GM18867 (cell line): ENCODE data around the gene INO80.
A peak's percentile ranks its signal among the peaks of the same experiment; 100 is the strongest.
"Not testable (repeated sequence)": the region's sequence is repeated elsewhere in the genome, so short reads cannot be mapped to it uniquely, and the experiment has no call there.

Experiments
- ATAC-seq: cut with Tn5 transposase; IDR thresholded peaks from one replicate; pipeline ENCODE4 v1.9.1; 2021; ENCODE audit warnings: mild to moderate bottlenecking, moderate library complexity; ENCODE audit not compliant: unreplicated experiment

INO80 gene, protein sequence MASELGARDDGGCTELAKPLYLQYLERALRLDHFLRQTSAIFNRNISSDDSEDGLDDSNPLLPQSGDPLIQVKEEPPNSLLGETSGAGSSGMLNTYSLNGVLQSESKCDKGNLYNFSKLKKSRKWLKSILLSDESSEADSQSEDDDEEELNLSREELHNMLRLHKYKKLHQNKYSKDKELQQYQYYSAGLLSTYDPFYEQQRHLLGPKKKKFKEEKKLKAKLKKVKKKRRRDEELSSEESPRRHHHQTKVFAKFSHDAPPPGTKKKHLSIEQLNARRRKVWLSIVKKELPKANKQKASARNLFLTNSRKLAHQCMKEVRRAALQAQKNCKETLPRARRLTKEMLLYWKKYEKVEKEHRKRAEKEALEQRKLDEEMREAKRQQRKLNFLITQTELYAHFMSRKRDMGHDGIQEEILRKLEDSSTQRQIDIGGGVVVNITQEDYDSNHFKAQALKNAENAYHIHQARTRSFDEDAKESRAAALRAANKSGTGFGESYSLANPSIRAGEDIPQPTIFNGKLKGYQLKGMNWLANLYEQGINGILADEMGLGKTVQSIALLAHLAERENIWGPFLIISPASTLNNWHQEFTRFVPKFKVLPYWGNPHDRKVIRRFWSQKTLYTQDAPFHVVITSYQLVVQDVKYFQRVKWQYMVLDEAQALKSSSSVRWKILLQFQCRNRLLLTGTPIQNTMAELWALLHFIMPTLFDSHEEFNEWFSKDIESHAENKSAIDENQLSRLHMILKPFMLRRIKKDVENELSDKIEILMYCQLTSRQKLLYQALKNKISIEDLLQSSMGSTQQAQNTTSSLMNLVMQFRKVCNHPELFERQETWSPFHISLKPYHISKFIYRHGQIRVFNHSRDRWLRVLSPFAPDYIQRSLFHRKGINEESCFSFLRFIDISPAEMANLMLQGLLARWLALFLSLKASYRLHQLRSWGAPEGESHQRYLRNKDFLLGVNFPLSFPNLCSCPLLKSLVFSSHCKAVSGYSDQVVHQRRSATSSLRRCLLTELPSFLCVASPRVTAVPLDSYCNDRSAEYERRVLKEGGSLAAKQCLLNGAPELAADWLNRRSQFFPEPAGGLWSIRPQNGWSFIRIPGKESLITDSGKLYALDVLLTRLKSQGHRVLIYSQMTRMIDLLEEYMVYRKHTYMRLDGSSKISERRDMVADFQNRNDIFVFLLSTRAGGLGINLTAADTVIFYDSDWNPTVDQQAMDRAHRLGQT (N-terminal part only)

DNA sequence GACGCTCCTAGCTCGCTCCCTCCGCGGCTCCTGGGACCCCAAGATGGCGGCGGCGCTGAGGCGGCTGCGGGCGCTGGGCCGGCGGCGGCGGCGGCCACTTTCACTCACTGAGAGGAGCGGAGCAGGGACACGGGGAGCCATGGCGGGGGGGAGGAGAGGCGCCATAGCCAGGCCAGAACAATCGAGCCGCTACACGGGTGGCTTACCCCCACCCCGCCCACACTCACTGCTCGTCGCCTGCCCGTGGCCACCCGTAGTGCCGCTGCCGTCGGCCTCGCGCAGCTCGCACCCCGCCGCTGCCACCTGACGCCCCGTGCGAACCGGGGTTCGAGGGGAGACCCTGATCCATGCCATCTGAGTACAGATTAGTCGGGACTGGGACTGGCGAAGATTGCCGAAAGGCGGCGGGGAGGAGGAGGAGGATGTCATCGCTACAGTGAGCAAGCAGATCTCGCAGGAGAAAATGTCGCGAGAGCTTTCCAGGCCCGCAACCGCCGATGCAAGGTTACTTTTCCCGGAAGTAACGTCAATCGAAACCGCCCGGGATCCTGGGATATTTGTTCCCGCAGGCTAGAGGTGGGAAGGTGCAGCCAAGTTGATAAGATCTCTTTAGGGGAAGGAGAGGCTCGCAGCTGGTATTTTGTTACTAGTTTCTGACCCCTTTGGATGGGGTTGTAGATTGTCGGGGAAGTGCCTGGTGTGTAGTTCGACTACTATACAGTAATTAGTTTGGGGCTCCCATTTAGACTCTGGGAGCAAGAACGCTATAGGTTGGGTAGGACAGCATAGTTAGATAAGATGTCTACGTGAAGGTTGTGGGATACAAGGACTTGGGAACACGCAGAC is at the start of gene INO80:
Gene INO80, minus strand, starts transcription at position 165 of the 846 bp plus-strand sequence. CDS start 19,970 bp downstream, outside the sequence.
- ATAC-seq = peak; percentile 71

DNA sequence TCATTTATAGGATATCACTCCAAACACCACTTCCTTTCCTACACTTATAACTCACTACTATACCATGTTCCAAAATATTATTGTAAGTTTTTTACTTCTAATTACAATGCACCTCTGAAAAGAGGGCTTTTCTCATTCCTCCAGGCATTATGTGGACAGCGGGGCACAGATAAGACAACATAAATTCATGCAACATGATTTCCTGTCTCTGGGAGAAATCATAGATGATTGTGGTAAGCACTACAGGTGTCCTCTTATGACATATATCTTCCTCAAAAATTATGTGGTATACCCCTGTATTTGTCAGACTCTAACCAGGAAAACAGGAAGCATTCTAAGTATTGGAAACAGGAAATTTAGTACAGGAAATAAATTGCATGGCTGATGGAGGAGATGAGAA is 45.7 kb upstream of the INO80 start:
- no peak for ATAC-seq

DNA sequence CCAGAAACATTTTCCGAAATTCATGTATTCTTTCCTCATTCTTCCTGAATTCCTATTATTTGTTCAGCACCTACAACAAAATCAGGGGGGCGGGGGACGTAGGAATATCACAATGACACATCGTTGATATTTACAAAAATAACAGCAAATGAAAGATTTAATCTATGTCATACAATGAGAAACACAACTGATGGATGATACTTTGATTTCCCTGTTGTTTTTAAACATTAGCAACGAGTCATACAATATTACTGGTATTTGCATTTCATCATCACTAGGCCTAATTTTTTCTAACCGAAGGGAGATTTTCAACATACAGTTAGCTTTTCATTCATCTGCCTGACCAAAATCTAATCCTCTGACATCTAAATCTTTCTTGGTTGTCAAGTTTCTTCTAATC is 45.3 kb upstream of the INO80 start:
- no peak for ATAC-seq

DNA sequence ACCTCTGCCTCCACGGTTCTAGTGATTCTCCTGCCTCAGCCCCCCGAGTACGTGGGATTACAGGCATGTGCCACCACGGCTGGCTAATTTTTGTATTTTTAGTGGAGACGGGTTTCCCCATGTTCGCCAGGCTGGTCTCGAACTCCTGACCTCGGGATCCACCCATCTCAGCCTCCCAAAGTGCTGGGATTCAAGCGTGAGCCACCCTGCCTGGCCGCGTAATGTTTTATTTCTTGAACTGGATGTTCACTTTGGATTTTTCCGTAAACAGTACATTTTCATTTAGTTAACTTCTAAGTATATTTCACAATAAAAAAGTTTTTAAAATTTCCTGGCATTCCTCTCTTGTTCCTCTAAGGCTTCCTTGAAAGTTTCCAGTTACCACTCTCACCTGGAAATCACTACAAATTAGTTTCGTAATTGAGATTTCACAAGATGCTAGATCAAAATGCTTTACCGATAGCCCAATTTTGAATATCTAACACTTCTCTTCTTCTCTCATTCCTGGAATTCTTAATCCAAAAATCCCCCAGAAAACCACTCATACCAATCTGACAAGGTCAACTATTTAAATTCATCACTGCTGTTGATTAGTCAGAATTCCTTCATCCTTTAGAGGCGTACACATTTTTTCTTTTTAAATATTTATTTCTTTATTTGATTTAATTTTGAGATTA is 44.7 kb upstream of the INO80 start:
- ATAC-seq = no peak

DNA sequence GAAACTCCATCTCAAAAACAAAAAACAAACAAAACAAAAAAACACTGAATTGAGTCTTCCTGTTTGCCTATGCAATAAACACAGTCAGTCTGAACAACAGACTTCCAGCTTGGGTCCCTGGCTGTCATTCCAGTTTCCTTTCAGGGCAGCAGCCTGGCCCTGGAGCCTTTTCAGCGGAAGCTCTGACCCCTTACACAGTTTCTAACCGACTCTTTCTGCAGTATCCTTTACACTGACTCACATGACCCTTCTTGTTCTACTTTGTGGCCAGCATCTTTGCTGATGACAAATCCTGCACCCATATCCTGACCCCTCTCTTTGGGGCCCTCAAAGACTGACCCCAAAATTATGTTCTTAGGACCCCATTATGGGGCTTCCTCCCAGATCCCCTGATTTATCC is 38.3 kb upstream of the INO80 start:
- ATAC-seq = no peak

DNA sequence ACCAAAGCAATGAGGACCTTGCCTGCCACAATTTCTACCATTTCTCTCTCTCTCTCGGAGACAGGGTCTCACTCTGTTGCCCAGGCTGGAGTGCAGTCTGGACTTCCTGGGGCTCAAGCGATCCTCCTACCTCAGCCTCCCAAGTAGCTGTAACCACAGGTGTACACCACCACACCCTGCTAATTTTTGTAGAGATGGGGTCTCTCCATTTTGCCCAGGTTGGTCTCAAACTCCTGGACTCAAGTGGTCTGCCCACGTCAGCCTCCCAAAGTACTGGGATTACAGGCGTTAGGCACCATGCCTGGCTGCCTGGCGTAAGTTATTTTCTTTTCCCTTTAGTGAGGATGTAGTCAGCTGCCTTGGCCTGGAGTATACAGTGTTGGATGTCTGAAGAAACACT is 37.7 kb upstream of the INO80 start:
- ATAC-seq = no peak

DNA sequence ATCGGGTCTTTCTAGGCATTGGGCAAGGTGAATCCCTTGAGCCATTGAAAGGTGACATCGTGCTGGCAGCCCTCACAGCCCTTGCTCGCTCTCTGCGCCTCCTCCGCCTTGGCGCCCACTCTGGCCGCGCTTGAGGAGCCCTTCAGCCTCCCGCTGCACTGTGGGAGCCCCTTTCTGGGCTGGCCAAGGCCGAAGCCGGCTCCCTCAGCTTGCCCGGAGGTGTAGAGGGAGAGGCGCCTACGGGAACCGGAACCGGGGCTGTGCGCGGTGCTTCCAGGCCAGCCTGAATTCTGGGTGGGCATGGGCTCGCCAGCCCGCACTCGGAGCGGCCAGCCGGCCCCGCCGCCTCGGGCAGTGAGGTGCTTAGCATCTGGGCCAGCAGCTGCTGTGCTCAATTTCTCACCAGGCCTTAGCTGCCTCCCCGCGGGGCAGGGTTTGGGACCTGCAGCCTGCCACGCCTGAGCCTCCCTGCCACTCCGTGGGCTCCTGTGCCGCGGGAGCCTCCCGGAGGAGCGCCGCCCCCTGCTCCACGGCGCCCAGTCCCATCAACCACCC is 35.4 kb upstream of the INO80 start:
- ATAC-seq = no peak

DNA sequence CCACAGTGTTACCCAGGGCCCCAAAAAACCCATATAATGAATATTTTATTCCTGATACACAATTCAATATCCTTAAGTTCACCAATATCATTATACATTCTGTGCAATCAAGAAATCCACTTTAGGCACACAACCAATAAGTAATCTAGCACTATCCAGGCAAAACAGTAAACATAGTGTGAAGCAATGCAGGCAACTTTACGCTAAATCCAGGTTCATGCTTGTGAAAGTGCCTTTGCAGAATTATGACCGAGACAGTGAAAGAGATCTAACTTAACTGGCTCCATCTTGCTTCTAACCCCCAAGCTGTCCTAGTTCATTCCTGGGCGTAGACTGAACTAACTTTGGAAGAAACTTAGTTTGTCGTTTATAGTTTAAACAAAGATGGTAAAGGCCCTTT is 34.2 kb upstream of the INO80 start:
- no peak for ATAC-seq

DNA sequence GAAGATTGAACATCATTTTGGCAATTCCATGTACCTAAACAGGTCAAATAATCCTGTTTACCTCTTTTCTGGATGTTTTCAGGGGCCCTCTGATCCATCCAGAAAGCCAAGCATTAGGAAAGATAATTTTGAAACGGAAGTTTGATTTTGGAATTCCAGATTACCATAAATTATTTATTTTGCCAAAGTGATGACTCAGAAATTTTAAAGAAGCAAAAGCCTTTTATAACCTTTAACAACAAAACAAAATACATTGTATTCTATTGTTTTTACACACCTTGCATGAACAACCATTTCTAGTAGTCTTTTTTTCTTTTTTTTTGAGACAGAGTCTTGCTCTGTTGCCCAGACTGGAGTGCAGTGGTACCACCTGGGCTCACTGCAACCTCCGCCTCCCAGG is 32.0 kb upstream of the INO80 start:
- no peak for ATAC-seq

DNA sequence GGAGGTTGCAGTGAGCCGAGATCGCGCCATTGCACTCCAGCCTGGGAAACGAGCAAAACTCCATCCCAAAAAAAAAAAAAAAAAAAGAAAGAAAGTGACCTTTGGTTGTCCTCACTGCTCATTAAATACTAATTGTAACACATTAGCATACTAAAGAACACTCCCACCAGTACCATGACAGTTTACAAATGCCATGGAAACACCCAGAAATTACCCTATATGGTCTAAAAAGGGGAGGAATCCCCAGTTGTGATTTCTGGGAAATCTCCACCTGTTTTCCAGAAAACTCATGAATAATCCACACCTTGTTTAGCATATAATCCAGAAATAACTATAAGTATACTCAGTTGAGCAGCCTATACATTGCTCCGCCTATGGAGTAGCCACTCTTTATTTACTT is 23.5 kb upstream of the INO80 start:
- no peak for ATAC-seq

DNA sequence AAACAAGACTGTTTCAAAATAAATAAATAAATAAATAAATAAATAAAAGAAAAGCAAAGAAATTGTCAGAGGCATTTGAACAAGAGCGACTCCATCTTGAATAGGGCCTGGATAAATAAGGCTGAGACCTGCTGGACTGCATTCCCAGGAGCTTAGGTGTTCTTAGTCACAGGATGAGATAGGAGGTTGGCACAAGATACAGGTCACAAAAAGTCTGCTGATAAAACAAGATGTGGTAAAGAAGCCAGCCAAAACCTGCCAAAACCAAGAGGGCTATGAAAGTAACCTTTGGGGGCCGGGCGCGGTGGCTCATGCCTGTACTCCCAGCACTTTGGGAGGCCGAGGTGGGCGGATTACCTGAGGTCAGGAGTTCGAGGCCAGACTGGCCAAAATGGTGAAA is 23.0 kb upstream of the INO80 start:
- ATAC-seq = not testable (repeated sequence)

DNA sequence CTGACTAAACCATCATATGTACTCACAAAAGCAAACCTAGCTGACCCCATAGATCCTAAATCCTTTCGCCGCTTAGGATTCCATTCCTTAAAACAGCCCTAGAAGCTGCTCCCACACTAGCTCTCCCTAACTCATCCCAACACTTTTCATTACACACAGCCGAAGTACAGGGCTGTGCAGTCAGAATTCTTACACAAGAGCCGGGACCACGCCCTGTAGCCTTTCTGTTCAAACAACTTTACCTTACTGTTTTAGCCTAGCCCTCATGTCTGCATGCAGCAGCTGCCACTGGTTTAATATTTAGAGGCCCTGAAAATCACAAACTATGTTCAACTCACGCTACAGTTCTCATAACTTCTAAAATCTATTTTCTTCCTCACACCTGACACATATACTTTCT is 19.5 kb upstream of the INO80 start:
- ATAC-seq = not testable (repeated sequence)

DNA sequence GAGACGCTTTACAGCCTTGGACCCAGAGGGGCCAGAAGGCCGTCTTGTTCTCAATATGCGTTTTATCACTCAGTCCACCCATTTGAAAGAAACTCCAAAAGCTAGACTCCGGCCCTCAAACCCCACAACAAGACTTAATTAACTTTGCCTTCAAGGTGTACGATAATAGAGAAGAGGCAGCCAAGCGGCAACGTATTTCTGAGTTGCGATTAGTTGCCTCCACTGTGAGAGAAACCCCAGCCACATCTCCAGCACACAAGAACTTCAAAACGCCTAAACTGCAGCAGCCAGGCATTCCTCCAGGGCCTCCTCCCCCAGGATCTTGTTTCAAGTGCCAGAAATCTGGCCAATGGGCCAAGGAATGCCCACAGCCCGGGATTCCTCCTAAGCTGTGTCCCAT is 17.4 kb upstream of the INO80 start:
- no peak for ATAC-seq

DNA sequence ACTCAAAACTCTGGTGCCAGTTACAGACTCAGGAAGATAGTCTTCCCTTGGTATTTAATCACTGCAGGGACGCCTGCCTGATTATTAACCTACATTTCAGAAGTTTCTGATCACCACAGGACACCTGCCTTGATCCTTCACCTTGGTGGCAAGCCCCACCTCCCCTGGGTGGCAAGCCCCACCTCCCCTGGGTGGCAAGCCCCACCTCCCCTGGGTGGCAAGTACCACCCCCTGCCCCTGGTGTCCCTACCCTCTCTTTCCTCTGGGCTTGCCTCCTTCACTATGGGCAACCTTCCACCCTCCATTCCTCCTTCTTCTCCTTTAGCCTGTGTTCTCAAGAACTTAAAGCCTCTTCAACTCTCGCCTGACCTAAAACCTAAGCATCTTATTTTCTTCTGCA is 16.0 kb upstream of the INO80 start:
- not testable (repeated sequence) for ATAC-seq

DNA sequence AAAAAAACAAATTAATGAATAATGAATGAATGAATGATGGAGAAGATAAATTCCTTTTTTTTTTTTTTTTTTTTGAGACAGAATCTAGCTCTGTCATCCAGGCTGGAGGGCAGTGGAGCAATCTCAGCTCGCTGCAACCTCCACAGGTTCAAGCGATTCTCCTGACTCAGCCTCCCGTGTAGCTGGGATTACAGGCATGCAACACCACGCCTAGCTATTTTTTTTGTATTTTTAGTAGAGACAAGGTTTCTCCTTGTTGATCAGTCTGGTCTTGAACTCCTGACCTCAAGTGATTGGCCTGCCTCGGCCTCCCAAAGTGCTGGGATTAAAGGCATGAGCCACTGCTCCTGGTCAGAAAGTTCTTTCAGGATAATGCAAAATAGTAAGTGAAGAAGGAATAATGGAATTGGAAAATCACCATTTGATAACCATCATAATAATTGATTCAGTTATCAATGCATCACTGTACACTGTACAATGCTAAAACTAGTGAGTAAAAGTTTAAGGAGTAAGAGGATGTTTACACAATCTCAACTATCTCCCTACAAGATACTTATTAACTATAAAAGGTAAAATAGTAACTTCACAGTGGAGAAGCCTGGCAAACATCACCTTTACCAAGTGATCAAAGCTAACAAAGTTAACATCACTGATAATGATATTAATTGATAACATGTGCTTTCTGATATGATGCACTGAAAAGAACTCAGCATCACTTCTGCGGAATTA is 12.3 kb upstream of the INO80 start:
- ATAC-seq = no peak

DNA sequence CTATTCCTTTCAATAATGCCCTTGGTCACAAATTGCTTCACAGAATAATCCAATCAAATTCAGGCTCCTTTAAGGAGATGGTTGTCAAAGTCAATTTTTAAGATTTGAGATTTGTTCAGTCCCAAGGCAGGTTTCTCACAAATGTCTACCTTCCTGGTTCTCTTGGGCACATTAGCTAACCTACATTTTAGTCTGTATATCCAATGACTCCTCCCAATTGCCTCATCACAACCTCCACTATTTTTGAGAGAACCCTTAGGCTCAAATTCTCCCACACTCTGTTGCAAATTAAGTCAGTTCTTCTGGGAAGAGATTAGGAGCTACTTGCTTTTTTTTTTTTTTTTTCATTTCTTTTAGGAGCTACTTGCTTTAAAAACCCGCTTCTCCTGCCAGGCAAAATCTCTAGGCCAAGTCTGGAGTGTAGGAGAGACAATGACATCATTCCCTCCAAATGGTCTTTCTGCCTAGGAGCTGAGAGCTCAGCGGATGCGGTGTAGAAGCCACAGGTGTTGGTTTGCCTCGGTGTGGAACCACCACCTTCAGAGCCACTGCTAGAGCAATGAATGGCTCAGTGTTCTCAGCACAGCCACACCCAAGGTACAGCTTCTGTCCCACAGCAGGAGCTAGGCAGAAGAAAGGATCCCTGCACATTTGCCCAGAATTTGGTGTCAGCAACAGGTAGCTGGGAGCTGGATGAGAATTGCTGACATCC is 10.0 kb upstream of the INO80 start:
- no peak for ATAC-seq

DNA sequence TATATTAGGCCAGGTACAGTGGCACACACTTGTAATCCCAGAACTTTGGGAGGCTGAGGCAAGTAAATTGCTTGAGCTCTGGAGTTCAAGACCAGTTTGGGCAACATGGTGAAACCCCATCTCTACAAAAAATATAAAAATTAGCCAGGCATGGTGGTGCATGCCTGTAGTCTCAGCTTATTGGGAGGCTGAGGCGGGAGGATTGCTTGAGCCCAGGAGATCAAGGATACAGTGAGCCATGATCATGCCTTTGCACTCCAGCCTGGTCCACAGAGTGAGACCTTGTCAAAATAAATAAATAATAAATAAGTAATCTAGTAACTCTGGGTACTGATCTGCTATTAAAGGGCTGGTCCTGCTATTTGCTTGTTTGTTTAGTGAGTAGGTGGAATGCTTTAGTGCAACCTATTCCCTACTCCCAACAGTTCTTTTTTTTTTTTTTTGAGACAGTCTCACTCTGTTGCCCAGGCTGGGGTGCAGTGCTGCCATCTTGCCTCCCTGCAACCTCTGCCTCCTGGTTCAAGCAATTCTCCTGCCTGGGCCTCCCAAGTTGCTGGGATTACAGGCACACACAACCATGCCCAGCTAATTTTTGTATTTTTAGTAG is 9.1 kb upstream of the INO80 start:
- ATAC-seq = no peak

DNA sequence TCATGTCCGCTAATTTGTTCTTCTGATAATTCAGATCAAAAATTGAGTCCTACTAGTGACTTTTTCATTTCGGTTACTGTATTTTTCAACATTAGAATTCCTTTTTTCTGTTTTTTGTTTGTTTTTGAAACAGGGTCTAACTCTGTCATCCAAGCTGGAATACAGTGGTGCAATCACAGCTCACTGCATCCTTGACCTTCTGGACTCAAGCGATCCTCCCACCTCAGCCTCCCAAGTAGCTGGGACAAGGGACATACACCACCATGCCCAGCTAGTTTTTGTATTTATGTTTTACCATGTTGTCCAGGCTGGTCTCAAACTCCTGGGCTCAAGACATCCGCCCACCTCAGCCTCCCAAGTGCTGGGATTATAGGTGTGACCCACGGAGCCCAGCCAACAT is 8.0 kb upstream of the INO80 start:
- no peak for ATAC-seq
